Hematopoietic multipotent progenitor cell treated with erythropoietin and hydrocortisone succinate and interleukin-3 and kit ligand, for 8 days (in vitro differentiated cells): ENCODE measurements around the gene TSFM.

Source experiments
- DNase-seq: peaks from one replicate; pipeline ENCODE4 v3.0.0-alpha.2; 2015

The TSFM gene

GRCh38 chr12:57746025-57746424 lies 36.6 kb upstream of the TSFM start:
- DNase-seq: peak; percentile 30

DNA sequence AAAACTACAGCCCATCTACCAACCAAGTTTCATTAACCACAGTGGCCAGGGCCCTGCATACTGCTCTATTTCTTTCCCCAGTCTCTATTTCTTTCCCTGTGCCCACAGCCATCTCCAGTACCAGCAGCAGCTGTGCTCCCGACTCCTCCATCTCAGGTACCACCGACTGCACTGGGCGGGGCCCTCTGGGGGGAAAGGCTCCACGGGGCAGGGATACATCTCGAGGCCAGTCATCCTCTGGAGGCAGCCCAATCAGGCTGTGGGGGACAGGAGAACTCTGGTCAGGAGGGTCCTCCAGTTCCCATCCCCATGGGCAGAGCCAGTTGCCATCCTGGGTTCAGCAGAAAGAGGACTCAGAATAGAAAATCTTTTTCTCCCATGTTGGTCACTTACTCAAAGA lies 33.5 kb upstream of the TSFM start:
- no peak for DNase-seq

DNA sequence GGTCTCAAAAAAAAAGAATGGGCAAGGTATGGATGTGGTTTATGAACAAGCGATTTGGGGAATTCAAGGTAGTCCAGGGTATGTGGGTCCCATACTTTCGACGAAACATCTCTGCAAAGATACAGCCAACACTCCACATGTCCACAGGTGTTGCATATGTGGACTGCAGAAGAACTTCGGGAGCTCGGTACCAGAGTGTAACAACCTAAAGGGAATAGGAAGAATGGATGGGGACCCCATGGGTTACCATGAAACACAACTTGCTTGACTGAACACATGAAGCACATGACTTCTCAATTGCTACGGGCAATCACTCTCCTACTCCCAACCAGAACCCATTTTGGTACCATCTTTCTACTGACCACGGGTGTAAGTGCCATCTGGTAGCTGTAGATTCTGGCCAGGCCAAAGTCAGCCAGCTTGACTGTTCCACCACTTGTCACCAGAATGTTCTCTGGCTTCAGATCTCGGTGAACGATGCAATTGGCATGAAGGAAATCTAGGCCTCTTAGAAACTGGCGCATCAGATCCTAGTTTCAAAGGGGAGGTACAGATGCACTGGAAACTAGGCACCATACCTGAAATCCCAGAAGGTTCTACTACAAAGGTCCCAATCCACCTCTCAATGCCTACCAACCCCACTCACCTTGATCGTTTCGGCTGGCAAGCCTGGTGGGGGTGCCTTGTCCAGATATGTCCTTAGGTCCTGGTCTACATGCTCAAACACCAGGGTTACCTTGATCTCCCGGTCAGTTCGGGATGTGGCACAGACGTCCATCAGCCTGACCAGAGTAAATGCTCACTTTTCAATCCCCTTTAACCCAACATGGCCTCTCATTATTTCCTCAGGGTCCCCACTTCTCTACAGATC lies 31.8 kb upstream of the TSFM start:
- DNase-seq: no peak

- no peak for DNase-seq
Observed at GRCh38 chr12:57751432-57751787, 31.2 kb upstream of the TSFM start.

- DNase-seq: peak; percentile 99
Observed at GRCh38 chr12:57751788-57752667, 30.6 kb upstream of the TSFM start, which contains the start of gene CDK4. Gene CDK4, minus strand, starts transcription at chr12:57752310. Its CDS starts 593 bp downstream, at chr12:57751717.

- no peak for DNase-seq
Observed at GRCh38 chr12:57752668-57753000, 30.0 kb upstream of the TSFM start.

GRCh38 chr12:57753756-57754337 lies 28.7 kb upstream of the TSFM start:
- peak; percentile 68 for DNase-seq

DNA sequence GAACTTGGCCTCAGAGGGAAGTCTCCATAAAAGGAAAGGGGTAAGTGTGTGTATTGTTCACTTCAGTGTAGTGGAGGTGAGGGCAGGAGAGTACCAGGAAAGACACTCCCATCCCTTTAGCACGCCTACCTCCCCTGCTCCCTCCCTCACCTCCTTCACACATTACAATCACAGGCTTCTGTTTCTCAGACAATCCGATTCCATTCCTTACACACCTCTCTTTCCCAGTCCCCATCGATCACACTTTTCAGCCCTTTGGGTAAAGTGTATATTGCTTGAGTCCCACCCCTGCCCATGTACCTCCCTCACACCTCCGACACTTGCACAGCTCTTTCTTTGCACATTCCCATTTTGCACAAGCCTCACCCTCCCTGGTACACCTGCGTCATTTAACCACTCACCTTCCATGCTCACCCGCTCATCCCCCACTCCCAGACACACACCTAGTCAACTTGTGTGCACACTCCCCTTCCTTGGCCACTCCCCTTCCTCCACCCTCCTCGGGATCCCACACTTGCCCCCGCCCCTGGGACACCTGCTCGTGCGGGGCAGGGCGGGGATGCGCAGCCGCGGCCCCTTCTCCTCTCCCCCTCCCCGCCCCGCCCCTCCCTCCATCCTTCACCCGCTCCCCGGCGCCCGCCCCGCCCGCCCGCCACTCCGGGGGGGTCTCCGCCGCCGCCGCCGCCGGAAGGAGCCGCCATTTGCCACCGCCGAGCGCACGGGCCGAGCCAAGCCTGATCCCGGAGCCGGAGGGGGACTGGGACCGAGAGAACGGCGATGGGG lies 28.0 kb upstream of the TSFM start, which contains the start of gene MARCHF9:
Gene MARCHF9 (plus strand): TSS at position 693 of the 783 bp plus-strand sequence. CDS start 426 bp downstream, outside the sequence.
- peak; percentile 60 for DNase-seq

- no peak for DNase-seq
Observed at GRCh38 chr12:57755194-57755453, 27.5 kb upstream of the TSFM start.

GRCh38 chr12:57755454-57756372 lies 26.9 kb upstream of the TSFM start:
- no peak for DNase-seq

DNA sequence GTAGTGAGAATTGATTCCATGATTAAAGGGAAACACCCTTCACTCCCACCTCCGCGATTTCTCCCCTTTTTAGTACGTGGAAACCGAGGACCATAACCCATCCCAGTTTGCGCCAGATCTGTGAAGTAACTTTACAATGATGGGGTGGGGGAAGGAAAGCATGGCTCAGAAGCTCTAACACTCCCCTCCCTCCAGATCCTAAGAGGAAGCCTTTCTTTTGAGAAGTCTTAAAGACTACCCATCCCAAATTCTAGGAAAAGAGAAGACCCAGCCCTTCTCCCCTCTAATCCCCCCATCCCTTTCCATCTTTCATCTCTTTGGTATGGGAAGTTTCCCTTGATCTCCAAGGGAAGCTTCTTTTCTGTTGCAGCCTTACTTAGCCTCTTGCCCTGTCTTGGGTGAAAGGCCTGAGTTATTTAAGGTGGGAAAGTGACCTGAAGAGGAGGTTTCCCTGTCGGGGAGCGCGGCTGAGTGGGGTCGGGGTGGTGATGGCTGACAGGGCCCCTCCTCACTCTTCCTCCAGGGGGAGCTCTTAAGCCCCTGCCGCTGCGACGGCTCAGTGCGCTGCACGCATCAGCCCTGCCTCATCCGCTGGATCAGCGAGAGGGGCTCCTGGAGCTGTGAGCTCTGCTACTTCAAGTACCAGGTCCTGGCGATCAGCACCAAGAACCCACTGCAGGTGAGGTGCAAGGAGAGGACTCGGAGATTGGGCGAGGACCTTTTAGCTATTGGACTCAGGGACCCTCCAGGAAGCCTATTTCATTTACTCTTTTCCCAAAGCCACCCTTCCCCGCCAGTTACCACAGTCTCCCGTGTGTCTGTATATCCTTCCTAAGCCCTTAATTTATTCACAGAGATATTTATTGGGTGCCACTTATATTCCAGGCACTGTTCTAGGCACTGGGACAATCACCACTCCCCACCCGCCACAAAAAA lies 25.9 kb upstream of the TSFM start:
- peak; percentile 71 for DNase-seq

GRCh38 chr12:57757771-57758170 lies 24.8 kb upstream of the TSFM start:
- no peak for DNase-seq

- DNase-seq: no peak
Observed at GRCh38 chr12:57758552-57759359, 23.8 kb upstream of the TSFM start.

DNA sequence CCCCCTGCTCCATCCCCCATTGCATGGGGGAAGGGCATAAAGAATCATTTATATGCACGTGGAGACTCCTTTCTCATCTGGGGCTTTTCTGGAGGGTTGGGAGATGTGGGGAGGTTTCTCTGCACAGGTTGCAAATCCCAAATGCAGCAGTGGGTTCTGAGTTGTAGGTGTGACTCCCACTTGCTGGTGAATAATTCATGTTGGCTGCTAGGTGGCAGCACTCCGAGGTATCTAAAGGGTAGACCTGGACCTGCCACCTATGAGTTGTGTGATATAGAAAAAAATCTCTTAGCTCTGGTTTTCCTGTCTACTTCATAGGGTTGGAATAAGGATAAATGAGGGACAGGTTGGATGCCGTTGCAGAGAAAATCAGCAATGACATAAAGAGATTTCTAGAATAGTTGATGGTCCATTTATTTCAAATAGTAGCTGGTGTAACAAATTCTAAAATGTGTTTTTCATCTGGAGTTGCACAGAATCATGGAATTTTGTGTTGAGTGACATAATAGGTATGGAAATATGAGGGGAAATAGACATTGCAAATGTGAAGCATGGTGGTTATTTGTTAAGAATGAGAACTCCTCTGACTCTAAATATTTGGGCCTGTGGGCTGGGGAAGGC lies 23.1 kb upstream of the TSFM start:
- peak; percentile 60 for DNase-seq

GRCh38 chr12:57760347-57760982 lies 22.1 kb upstream of the TSFM start:
- DNase-seq: no peak

DNA sequence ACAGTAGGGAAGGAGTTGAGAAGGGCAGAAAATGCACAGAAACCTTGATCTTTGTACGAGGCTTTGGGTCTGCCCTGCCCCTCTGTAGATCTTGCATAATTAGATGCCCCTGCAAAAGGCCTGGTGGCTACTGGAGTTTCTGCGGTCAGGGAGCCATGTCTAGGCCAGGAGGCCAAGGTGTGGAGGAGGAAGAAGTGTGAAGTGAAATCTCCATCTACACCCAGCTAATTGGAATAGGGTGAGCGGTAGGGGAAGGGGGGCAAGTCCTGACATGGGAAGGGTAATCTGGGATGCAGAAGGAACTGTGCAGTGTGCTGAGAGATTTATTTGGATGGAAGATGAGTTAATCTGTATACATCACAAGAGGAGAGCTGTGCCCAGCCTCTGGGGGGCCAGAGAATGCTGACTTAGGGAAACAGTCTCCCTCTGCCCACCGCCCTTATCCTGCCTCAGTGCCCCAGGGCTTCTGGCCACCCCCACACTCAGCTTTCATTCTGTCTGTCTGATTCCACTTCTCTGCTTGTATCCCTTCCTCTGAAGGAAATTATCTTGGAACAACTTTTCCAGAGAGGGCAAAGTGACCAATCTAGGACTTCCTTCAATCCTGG lies 21.1 kb upstream of the TSFM start:
- no peak for DNase-seq

GRCh38 chr12:57762463-57762862 lies 20.1 kb upstream of the TSFM start:
- DNase-seq: no peak
